Measurements from ENCODE around the gene NDFIP1. TPM values are rescaled to one million over a fixed set of nuclear protein-coding genes. Genes with fewer than 3 reads are reported as not detected.
"Not testable (repeated sequence)": the region's sequence is repeated elsewhere in the genome, so short reads cannot be mapped to it uniquely, and the experiment has no call there.

NDFIP1 gene
- total RNA-seq, 1 donor, result 69.7 TPM

DNA sequence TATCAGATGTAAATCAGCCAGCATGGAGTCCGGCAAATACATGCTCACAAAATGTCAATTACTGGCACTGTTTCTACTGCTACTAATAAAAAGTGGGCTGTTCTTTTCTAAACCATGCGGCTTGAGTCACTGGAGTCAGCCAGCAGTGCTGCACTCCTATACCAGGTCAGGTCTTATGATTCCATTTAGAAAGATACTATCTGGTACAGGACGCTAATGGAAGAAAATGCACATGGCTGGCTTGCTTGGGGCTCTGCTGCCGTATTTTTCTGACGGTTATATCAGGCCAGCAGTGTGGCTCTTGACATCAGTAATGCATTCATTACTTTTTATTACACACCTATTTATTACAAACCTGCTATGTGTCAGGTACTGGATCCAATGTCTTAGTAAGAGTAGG is 74.3 kb downstream of the NDFIP1 start:
- no peak for DNase-seq (ENCODE audit: low read depth in 2 of 3, low spot score in 2 of 3)

DNA sequence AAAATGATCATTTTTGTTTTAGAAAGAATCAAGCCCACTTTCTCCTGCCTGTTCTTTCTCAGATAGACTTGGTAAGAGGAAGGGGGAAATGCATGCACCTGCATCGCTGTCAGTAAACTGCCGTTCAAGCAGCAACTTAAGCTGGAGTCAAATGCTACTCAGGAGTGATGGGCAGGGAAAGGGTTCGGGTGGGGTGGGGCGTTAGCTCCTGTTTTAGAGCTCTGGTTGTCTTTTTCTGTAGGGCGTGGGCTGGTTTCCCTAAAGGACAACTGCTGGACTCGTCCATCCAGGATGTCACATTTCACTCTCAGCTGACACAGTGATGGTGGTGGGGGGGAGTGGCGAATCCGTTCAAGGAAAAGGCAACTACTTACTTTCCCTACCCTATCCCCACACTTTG is 75.0 kb downstream of the NDFIP1 start:
- no peak for DNase-seq (ENCODE audit: low read depth in 2 of 3, low spot score in 2 of 3)

DNA sequence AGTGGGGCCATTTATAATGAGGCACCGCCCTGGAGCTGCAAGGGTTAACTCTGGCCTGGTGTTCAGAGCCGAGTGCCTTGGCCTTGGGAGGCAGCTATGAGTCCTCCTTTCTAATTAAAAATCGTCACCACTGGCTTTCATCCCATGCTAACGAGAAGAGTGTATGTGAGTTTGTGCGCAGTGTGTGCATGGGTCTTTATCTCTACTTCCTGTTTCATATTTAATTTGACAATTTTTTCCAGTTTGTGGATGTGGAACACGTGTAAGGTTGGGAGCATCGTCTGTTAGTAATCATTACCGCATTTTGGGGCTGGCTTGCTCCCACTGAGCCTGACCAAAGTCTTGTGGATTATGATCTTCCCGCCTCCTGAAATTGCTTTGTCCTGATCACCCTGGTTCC is 76.4 kb downstream of the NDFIP1 start:
- no peak for DNase-seq (ENCODE audit: low read depth in 2 of 3, low spot score in 2 of 3)

GRCh38 chr5:142186514-142186856 is 77.9 kb downstream of the NDFIP1 start:
- no peak for DNase-seq (ENCODE audit: low read depth in 2 of 3, low spot score in 2 of 3)

GRCh38 chr5:142186857-142187594 is 78.4 kb downstream of the NDFIP1 start:
- DNase-seq (ENCODE audit: low read depth in 2 of 3, low spot score in 2 of 3), result peak in 2 of 3 donors; percentile 48 to 82

GRCh38 chr5:142188691-142189090 is 80.1 kb downstream of the NDFIP1 start:
- not testable (repeated sequence) for DNase-seq (ENCODE audit: low read depth in 2 of 3, low spot score in 2 of 3)

DNA sequence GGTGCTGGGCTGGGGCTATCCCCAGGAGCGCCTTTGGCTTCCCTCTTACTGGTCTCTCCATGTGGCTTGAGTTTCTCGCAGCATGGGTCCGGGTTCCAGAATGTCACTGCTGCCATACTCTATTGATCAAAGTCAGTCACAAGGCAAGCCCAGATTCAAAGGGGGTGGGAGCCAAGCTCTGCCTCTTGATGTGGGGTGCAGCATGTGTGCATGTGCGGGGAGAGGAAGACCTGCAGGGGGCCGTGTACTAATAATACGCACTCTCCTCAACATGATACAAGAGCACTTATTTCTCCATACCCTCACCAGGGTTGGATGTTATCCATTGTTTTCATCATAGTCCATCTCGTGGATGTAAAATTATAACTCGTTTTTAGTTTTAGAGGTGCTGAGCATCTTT is 81.2 kb downstream of the NDFIP1 start:
- no peak for DNase-seq (ENCODE audit: low read depth in 2 of 3, low spot score in 2 of 3)

GRCh38 chr5:142191776-142192175 is 83.2 kb downstream of the NDFIP1 start:
- no peak for DNase-seq (ENCODE audit: low read depth in 2 of 3, low spot score in 2 of 3)

- DNase-seq (ENCODE audit: low read depth in 2 of 3, low spot score in 2 of 3), result no peak
Observed at GRCh38 chr5:142192286-142193113, 83.9 kb downstream of the NDFIP1 start.

DNA sequence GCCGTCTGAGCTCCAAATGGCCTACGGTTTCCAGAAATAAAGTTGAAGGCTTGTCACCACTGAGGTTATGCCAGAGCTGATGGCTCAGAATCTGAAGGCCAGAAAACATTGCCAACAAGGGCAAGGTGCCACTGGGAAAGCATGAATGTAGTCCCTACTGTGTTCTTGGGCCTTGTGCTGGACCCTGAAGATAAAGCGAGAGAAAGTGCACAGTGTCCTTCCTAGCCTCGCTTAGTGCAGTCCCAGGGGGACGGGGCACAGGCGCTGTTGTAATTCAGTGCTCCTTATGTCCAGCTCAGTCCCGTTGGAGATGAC is 84.5 kb downstream of the NDFIP1 start:
- DNase-seq (ENCODE audit: low read depth in 2 of 3, low spot score in 2 of 3), result no peak

DNA sequence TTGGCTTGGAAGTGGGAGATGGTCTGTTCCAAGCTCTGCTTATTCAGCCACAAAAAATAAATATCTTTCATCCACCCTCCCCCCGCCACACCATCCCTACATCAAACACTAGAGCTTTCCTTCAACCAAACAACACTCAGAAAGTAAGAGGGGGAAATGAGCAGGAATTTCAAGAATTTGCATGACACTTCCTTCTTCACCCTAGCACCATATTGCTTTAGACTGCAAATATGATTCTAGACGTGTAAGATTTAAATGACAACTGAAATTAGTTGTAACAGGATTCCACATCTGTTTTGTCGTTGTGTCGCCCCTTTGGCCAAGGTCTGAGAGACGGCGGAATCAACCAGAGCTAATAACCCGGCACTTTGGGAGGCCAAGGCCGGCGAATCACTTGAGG is 88.5 kb downstream of the NDFIP1 start:
- no peak for DNase-seq (ENCODE audit: low read depth in 2 of 3, low spot score in 2 of 3)

DNA sequence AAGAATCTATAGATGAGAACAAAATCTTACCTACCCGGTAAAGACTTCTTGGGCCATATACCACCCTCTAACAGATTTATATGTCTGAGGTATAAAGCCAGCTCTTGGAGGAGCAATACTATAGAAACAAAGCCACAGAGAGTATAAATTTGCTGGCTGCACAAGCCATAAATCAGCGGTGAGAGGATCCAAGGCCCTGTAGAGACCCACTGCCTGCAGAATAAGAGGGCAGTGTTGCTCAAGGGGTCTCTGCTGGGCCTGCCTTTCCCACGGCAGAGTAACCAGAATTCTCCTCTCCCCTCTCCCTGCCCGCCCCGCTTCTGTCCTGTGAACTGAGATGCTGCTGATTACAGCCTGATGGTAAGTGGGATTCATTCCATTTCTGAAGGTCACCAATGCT is 89.2 kb downstream of the NDFIP1 start:
- DNase-seq (ENCODE audit: low read depth in 2 of 3, low spot score in 2 of 3), result no peak

DNA sequence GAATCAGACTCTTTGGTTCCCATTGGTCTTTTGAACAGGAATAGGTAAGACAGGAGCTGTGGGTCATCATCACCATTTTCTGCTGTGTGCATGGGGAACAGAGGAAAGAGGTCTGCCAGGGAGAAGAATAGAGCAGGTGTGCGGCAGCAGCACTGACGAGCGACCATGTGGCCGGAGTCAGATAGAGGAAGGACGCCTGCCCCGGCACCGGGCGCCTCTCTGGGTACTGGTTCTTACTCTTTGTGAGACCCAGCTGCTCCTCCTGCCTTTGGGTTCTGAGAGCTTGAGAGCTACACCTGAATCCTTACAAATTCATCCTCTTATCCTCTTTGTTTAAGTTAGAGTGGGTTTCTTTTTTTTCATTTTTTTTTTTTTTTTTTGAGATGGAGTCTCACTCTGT is 90.8 kb downstream of the NDFIP1 start:
- DNase-seq (ENCODE audit: low read depth in 2 of 3, low spot score in 2 of 3), result no peak

GRCh38 chr5:142200387-142200786 is 91.8 kb downstream of the NDFIP1 start:
- DNase-seq (ENCODE audit: low read depth in 2 of 3, low spot score in 2 of 3), result no peak

GRCh38 chr5:142201471-142201887 is 92.9 kb downstream of the NDFIP1 start:
- no peak for DNase-seq (ENCODE audit: low read depth in 2 of 3, low spot score in 2 of 3)

DNA sequence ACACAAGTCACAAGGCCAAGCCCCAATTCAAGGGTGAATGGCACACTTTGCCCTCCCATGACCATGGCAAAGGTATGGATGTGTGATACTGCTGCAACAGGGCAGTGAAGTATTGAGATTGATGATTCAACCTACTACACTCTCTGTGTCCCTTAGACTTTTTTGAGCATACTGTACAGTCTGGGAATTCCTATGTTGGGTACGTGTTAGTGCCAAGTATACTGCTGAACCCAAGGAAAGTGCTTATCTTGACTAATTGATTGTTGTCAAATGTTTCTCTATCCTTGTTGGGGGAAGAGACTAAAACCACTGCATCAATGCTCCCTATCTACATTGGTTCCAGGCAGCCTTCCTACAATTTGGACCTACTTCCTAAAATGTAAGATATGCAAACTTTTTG is 93.7 kb downstream of the NDFIP1 start:
- no peak for DNase-seq (ENCODE audit: low read depth in 2 of 3, low spot score in 2 of 3)

Other genes with a start within 250 kb of the NDFIP1 start
- 0.27 TPM for gene PCDH1, start 230.4 kb upstream of the NDFIP1 start, total RNA-seq
- gene DELE1, start 184.9 kb upstream of the NDFIP1 start, total RNA-seq, result 126 TPM
- 0.54 TPM for gene PCDH12, start 150.6 kb upstream of the NDFIP1 start, total RNA-seq
- 14.3 TPM for gene RNF14, start 139.7 kb upstream of the NDFIP1 start, total RNA-seq
- 8.3 TPM for gene GNPDA1, start 95.8 kb upstream of the NDFIP1 start, total RNA-seq
- 1.3 TPM for gene SPRY4, start 216.2 kb downstream of the NDFIP1 start, total RNA-seq